HG03565 (cell line): ENCODE measurements around the gene SLC6A11.

Experiments
- ATAC-seq: cut with Tn5 transposase; IDR thresholded peaks from one replicate; pipeline ENCODE4 v1.9.1; 2021; ENCODE audit warnings: mild to moderate bottlenecking, moderate library complexity; ENCODE audit not compliant: unreplicated experiment

Gene SLC6A11

GRCh38 chr3:10928407-10928960, 112.5 kb downstream of the SLC6A11 start:
- ATAC-seq: no peak

- ATAC-seq: no peak
Observed at GRCh38 chr3:10928961-10929471, 113.0 kb downstream of the SLC6A11 start.

GRCh38 chr3:10929978-10930665, 114.1 kb downstream of the SLC6A11 start:
- no peak for ATAC-seq

GRCh38 chr3:10930666-10931040, 114.6 kb downstream of the SLC6A11 start:
- no peak for ATAC-seq

- no peak for ATAC-seq
Observed at GRCh38 chr3:10932596-10932995, 116.6 kb downstream of the SLC6A11 start.

- no peak for ATAC-seq
Observed at GRCh38 chr3:10933021-10933420, 117.0 kb downstream of the SLC6A11 start.

GRCh38 chr3:10933470-10933804, 117.4 kb downstream of the SLC6A11 start:
- ATAC-seq: no peak

GRCh38 chr3:10933805-10934481, 117.9 kb downstream of the SLC6A11 start:
- ATAC-seq: no peak

GRCh38 chr3:10935028-10935427, 119.0 kb downstream of the SLC6A11 start:
- ATAC-seq: no peak

- no peak for ATAC-seq
Observed at GRCh38 chr3:10935846-10936631, 120.0 kb downstream of the SLC6A11 start.

- ATAC-seq: no peak
Observed at GRCh38 chr3:10936686-10937085, 120.7 kb downstream of the SLC6A11 start.

GRCh38 chr3:10937141-10937825, 121.3 kb downstream of the SLC6A11 start:
- ATAC-seq: no peak

GRCh38 chr3:10939556-10939955, 123.5 kb downstream of the SLC6A11 start:
- no peak for ATAC-seq

GRCh38 chr3:10940106-10940505, 124.1 kb downstream of the SLC6A11 start:
- no peak for ATAC-seq

GRCh38 chr3:10941972-10942371, 125.9 kb downstream of the SLC6A11 start:
- ATAC-seq: no peak

GRCh38 chr3:10942690-10943205, 126.7 kb downstream of the SLC6A11 start:
- no peak for ATAC-seq

- ATAC-seq: no peak
Observed at GRCh38 chr3:10944866-10945265, 128.8 kb downstream of the SLC6A11 start.

- ATAC-seq: no peak
Observed at GRCh38 chr3:10945683-10946287, 129.8 kb downstream of the SLC6A11 start.

- ATAC-seq: no peak
Observed at GRCh38 chr3:10946526-10946925, 130.5 kb downstream of the SLC6A11 start.

- ATAC-seq: no peak
Observed at GRCh38 chr3:10948326-10948725, 132.3 kb downstream of the SLC6A11 start.
